GM12891 (cell line): Measurements from ENCODE around the gene WWP2.

ENCODE experiments used
- DNase-seq: peaks from one replicate; pipeline ENCODE4 v3.0.0; 2011; ENCODE audit warnings: low spot score; ENCODE audit not compliant: insufficient read length
- FAIRE-seq: peaks from 2 replicates; lab custom pipeline; 2011; peaks lifted over from hg19 to GRCh38; lab: Jason Lieb, UNC
- PAX5 ChIP-seq: IDR thresholded peaks from 2 replicates; pipeline ENCODE4 v1.6.1; 2011; ENCODE audit warnings: low read length, moderate library complexity, mild to moderate bottlenecking; ENCODE audit not compliant: insufficient read depth, severe bottlenecking
- POLR2A ChIP-seq: IDR thresholded peaks from 2 replicates; pipeline ENCODE4 v1.6.1; 2011; ENCODE audit warnings: low read depth, low read length, control low read depth
- POLR2AphosphoS5 ChIP-seq: IDR thresholded peaks from 2 replicates; pipeline ENCODE4 v1.6.1; 2011; ENCODE audit warnings: low read depth, low read length, control low read depth
- POU2F2 ChIP-seq: IDR thresholded peaks from 2 replicates; pipeline ENCODE4 v1.6.1; 2011; ENCODE audit warnings: low read depth, mild to moderate bottlenecking, control low read depth, low read length, moderate library complexity
- SPI1 ChIP-seq: IDR thresholded peaks from 2 replicates; pipeline ENCODE4 v1.6.1; 2011; ENCODE audit warnings: low read depth, low read length, control low read depth
- TAF1 ChIP-seq: IDR thresholded peaks from 2 replicates; pipeline ENCODE4 v1.6.1; 2011; ENCODE audit warnings: low read depth, low read length, control low read depth

The WWP2 gene

DNA sequence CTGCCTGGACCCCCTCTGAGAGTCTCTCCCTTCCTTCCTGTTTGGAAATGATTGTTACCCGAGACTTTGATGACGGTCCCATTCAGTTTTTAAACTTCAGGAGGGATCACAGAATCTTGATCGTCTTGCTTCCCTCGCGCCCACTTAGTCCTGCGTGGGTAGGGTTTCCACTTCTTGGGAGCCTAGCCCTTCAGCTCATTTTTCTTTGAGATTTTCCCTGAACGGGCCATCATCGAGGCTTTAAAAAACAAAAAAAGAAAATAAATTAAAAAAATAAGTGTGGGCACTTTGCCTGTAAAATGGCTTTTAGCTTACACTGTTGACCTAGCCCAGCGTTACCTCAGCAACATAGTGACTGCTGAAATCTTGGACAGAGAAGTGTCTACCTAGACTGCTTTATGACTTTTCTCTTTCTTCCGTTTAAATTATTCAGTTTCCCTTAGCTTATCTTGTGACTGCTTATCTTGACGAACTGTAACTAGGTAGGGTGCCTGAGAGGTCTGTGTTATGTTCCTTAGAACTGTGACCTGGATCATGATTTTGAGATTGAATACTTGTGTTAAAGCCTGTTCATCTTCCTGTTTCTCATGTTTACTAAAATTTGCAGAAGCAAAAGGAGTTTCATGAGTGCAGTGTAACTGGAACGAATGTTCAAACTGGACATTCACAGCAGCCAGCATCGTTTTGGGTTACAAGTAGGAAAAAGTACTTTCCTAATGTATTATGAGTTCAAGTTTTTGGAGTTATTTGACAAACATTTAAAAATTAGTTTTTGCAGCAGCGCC is 874 bp downstream of the WWP2 start:
- FAIRE-seq, result no peak
- TF ChIP-seq POU2F2, result no peak
- TF ChIP-seq POLR2AphosphoS5, result no peak
- TF ChIP-seq POLR2A, result no peak
- TF ChIP-seq PAX5, result no peak
- TF ChIP-seq SPI1, result no peak
- no peak for TF ChIP-seq TAF1
- DNase-seq, result no peak

DNA sequence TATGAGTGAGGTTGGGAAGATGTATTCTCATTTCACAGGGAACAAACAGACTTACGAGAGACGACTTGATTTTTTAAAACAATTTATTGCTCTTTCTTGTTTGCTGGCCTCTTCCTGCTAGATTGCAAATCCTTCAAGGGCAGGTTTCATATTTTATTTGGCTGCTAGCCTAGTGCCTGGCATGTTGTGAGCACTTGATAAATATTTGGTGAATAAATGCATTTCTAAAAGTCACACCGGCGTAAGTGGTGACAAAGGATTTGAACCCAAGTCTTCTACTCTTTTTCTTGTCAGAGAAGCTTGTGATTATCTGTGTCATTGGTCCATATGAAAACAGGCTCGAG is 1.4 kb downstream of the WWP2 start:
- DNase-seq, result no peak
- TF ChIP-seq POU2F2, result no peak
- no peak for TF ChIP-seq PAX5
- no peak for TF ChIP-seq POLR2A
- FAIRE-seq, result no peak

DNA sequence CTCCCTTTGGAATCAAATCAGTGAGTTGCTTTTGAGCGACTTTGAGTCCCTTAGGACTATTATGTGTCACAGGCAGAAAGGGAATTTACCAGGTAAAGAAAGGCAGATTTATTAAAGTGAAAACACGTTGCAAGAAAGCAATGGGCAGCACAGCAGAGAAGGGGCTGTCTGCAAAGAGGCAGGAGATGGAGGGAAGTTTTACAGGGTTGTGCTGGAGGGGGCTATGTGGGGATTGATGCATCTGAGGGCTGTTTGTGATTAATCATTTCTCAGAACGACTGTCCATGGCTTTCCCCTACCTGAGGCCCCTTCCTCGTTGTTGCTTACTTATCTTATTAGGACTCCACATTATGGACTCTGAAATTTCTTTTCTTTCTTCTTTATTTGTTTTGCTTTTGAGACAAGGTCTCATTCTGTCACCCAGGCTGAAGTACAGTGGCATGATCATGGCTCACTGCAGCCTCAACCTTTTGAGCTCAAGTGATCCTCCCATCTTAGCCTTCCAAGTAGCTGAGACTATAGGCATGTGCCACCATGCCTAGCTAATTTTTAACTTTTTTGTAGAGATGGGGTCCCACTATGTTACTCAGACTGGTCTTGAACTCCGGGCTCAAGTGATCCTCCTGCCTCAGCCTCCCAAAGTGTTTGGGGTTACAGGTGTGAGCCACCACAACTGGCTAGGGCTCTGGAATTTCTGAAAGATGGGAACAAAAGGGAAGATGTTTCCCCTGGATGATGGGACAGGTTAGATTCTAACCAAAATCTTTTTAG is 5.5 kb downstream of the WWP2 start:
- no peak for FAIRE-seq
- no peak for TF ChIP-seq PAX5
- no peak for TF ChIP-seq TAF1
- no peak for TF ChIP-seq POLR2A
- no peak for TF ChIP-seq POU2F2
- no peak for TF ChIP-seq POLR2AphosphoS5
- TF ChIP-seq SPI1, result no peak

GRCh38 chr16:69768666-69769065 is 6.5 kb downstream of the WWP2 start:
- DNase-seq, result no peak
- no peak for FAIRE-seq
- TF ChIP-seq POLR2AphosphoS5 (no peak), POLR2A (no peak), POU2F2 (no peak), SPI1 (no peak), TAF1 (no peak), PAX5 (no peak)

More for the DNA sequence above, 5.5 kb downstream of the WWP2 start:
- DNase-seq, result no peak

GRCh38 chr16:69769404-69769803 is 7.3 kb downstream of the WWP2 start:
- DNase-seq, result no peak
- FAIRE-seq, result no peak
- TF ChIP-seq TAF1 (no peak), SPI1 (no peak), POU2F2 (no peak), PAX5 (no peak), POLR2AphosphoS5 (no peak), POLR2A (no peak)

DNA sequence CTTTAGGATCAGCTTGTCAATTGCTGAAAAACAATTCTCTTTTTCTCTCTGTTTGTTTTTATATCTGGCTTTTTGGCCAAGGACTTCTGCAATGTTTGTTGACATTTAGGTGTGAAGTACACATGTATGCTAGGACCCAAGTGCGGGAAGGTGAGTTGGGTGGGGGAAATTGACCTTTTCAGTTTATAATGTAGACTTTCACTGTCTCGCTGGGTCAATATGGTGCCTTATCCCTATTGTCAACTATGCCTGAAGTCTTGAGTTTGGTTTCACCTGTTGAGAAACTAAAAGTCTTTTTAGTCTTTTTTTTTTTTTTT is 9.5 kb downstream of the WWP2 start:
- FAIRE-seq, result no peak
- no peak for TF ChIP-seq POLR2A
- no peak for TF ChIP-seq POU2F2
- TF ChIP-seq PAX5, result no peak
- TF ChIP-seq TAF1, result no peak
- TF ChIP-seq POLR2AphosphoS5, result no peak
- no peak for TF ChIP-seq SPI1
- DNase-seq, result no peak

- no peak for FAIRE-seq
- TF ChIP-seq POU2F2, result peak; percentile 89; the same call in 1 of the 2 replicates
- no peak for TF ChIP-seq SPI1
- no peak for DNase-seq
These were observed 11.3 kb downstream of the WWP2 start for GRCh38 chr16:69773260-69773947.

DNA sequence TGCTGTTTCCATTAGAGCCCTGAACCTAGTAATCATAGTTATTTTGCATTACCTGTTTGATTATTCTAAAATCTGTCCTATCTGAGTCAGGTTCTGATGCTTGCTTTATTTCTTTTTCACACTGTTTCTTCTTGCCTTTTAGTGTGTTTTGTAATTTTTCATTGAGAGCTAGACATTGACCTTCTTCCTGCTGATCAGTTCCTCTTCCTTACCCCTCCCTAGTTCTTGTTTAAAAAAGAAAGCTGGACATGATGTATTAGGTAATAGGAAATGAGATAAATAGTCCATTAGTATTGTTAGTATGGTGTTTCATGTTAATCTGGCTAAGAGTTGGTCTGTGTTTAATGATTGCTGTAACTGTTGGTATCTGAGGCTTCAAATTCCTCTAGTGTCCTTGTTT is 13.4 kb downstream of the WWP2 start:
- DNase-seq (no peak), FAIRE-seq (no peak)
- no peak for TF ChIP-seq POLR2A
- 0 out of 2 replicates have a peak, but pooled peaks have one; percentile 11 for TF ChIP-seq SPI1

GRCh38 chr16:69779724-69780123 is 17.6 kb downstream of the WWP2 start:
- DNase-seq, result no peak
- no peak for FAIRE-seq
- TF ChIP-seq POLR2A (no peak), POLR2AphosphoS5 (no peak), PAX5 (no peak), POU2F2 (no peak), SPI1 (no peak), TAF1 (no peak)

DNA sequence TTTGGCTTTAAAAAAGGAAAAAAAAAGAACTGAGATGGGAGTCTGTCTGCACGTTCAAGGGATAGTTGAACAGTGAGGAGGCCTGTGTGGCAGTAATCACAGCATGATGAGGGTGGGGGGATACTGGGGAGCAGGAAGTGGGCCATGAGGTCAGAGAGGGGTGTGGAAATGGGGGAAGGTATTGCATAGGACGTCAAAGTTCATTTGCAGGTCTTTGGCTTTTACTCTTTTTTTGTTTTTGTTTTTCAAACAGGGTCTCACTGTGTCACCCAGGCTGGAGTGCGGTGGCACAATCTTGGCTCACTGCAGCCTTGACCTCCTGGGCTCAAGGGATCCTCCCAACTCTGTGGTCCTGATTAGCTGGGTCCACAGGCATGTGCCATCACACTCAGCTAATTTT is 19.0 kb downstream of the WWP2 start:
- TF ChIP-seq POLR2AphosphoS5, result no peak
- no peak for TF ChIP-seq POU2F2
- no peak for TF ChIP-seq PAX5
- TF ChIP-seq POLR2A, result no peak
- TF ChIP-seq TAF1, result no peak
- no peak for TF ChIP-seq SPI1
- FAIRE-seq (no peak), DNase-seq (no peak)
